Activated CD4-positive, CD25-positive, alpha-beta regulatory T cell treated with anti-CD3 and anti-CD28 coated beads, Interleukin-2, amount 50 U/mL, for 16 hours (primary cell): ENCODE results near the gene PSD.

ENCODE experiments used
- DNase-seq: peaks from one replicate; pipeline ENCODE4 v3.0.0-alpha.2; 2020; ENCODE audit warnings: low read depth, low spot score

Gene PSD

DNA sequence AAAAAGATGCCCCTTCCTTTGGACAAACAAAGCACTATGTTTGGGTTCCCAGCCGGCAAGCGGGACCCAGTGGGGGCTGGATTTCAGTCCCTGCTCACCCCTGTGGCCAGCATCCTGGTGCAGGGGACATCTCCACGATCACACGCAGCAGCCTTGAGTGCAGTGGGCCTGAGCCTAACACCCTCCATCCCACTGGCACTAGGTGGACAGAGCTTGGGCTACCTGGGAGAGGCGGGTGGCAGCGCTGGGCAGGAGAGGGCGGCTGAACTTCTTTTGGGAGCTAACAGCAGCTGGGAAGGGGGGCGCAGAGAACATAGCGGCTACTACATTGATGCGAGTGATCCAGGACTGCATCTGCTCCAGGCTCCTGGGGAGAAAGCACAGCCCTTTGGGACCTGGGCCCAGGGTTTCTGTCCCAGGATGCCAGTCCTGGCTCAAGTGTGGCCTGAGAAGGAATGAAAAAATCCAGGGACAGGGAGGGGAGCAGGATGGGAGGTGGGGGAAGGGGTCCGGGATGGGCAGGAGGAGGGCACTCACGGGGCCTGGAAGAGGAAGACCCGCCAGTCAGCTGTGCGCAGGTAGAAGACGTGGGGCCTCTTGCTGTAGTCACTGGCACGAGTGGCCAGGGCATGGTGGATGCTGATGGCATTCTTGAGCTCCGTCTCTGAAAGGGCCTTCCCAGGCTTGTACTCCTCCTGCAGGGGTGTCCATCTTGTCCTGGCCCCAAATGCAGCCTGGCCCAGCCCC is 14.1 kb downstream of the PSD start:
- DNase-seq, result no peak

DNA sequence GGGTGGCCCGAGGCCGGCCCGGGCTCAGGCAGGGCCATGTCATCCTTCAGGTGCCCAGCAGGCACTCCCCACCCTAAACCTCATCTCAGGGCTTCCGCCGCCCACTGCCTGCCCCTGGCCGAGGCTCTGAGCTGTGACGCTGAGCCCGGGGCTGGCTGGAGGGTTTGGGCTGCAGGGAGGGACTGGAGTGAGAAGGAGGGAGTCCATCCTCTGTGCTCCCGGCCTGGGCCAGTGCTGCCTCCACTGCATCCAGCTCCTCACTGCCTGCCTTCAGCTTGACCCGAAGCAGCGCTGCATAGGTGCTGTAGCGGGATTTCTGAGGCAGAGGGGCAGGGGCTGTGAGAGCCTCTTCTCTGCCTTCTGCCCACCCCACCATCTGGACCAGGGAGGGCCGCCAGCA is 15.5 kb downstream of the PSD start:
- DNase-seq, result no peak

DNA sequence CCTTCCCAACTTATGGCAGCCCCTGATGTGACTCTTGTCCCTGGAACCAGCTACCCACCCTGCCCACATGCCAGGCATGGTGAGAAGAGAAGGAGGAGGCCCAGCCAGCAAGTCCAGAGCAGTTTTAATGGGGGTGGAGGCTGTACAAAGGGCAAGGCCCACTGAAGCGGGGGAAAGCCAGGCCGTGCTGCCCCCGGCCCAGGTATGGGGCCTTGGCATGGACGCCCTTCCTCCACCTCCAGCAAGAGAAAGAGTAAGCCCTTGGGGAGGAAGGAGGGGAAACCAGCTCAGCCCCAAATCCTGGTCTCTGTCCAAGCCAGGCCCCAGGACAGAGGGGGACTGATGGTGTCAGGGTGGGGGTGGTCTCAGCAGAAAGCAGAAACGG is 16.1 kb downstream of the PSD start:
- DNase-seq, result no peak

DNA sequence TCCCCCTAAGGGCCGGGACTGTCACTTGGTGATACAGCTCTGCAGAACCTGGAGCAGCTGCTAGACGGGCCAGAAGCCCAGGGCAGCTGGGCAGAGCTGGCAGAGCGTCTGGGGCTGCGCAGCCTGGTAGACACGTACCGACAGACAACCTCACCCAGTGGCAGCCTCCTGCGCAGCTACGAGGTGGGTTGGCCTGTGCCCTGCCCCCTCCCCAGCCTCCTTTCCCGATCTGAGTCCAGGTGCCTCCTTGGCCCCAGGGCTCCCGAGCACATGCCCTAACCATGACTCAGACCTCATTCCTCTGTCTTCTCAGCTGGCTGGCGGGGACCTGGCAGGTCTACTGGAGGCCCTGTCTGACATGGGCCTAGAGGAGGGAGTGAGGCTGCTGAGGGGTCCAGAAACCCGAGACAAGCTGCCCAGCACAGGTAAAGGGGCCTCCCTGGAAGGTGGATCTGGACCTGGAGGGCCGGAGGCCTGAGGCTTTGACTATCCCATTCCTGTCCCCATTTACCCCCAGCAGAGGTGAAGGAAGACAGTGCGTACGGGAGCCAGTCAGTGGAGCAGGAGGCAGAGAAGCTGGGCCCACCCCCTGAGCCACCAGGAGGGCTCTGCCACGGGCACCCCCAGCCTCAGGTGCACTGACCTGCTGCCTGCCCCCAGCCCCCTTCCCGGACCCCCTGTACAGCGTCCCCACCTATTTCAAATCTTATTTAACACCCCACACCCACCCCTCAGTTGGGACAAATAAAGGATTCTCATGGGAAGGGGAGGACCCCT is 16.7 kb downstream of the PSD start:
- DNase-seq, result no peak

DNA sequence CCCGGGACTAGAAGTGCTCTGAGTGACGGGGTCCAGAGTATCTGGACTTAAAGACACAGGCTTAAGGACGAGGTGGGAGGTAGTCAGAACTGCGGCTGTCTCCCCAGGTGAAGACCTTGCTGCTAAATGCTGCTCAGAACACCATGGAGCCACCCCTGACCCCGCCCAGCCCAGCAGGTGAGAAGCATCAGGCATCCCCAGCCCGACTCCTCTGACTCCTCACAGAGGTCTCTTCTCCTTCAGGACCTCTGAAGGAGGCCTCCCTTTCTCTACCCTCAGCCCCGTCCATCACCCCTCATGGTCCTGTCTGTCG is 17.3 kb downstream of the PSD start:
- no peak for DNase-seq

DNA sequence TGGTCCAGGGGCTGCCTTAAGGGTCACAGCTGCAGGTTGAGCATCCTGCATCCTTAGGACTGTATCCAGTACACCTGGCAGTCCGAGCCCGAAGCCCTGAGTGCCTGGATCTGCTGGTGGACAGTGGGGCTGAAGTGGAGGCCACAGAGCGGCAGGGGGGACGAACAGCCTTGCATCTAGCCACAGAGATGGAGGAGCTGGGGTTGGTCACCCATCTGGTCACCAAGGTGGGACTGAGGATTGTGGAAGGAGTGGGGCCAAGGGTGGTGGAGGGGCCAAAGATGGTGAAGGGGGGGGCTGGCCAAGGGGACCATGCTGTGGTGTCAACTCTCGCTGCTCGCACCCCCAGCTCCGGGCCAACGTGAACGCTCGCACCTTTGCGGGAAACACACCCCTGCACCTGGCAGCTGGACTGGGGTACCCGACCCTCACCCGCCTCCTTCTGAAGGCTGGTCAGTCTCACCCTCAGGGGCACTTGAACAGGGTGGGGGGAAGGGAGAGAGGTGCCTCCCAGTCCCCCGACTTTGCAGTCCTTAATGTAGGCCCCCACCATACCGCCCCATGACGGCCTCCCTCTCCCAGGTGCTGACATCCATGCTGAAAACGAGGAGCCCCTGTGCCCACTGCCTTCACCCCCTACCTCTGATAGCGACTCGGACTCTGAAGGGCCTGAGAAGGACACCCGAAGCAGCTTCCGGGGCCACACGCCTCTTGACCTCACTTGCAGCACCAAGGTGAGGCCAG is 17.8 kb downstream of the PSD start:
- no peak for DNase-seq

DNA sequence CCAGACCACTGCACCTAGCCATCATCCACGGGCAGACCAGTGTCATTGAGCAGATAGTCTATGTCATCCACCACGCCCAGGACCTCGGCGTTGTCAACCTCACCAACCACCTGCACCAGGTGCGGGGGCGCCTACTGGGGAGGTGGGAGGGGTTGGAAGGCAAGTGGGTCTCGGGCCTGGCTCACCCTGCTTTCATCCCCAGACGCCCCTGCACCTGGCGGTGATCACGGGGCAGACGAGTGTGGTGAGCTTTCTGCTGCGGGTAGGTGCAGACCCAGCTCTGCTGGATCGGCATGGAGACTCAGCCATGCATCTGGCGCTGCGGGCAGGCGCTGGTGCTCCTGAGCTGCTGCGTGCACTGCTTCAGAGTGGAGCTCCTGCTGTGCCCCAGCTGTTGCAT is 18.5 kb downstream of the PSD start:
- no peak for DNase-seq

DNA sequence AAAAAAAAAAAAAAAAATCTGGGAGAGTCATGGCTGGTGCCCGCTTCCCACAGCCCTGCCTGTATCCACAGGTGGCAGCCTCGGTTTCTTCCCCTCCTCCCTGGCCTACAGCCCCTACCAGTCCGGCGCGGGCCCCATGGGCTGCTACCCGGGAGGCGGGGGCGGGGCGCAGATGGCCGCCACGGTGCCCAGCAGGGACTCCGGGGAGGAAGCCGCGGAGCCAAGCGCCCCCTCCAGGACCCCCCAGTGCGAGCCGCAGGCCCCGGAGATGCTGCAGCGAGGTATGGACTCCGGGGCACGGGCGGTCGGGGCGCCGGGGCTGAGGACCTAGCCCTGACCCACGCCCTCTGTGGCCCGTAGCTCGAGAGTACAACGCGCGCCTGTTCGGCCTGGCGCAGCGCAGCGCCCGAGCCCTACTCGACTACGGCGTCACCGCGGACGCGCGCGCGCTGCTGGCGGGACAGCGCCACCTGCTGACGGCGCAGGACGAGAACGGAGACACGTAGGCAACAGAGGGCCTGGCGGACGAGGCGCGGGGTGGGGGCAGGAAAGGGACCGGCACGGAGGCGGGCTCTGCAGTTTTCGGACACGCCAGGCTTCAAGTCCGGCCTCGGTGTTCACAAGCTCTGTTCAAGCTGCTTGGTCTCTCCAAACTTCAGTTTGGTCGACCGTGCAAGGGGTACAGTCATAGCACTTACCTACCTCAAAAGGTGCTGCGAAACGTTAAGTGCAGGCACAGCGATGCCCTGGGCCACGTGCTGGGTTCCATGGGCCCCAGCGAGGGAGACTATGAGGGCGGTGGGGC is 19.2 kb downstream of the PSD start:
- DNase-seq, result peak; percentile 75

DNA sequence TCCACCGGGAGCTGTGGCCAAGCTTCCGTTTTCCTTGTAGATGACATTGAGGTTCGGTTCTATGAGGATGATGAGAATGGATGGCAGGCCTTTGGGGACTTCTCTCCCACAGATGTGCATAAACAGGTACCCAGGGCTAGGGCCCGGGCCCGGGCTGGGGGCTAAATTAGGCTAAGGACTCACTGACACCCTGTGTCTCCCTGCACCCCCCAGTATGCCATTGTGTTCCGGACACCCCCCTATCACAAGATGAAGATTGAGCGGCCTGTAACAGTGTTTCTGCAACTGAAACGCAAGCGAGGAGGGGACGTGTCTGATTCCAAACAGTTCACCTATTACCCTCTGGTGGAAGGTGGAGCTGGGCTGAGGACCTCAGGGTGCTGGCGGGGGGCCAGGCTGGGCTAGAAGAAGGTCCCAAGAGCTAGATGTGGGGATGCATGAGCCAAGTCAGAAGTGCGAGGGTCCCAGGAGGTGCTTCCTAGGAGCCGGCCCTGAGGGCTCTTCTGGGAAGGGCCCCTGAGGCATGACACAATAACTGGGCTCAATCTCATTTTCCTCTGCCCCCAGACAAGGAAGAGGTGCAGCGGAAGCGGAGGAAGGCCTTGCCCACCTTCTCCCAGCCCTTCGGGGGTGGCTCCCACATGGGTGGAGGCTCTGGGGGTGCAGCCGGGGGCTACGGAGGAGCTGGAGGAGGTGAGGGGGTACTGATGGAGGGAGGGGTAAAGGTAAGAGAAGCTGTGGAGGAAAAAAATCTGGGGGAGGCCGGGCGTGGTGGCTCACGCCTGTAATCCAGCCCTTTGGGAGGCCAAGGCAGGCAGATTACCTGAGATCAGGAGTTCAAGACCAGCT is 20.2 kb downstream of the PSD start:
- no peak for DNase-seq

DNA sequence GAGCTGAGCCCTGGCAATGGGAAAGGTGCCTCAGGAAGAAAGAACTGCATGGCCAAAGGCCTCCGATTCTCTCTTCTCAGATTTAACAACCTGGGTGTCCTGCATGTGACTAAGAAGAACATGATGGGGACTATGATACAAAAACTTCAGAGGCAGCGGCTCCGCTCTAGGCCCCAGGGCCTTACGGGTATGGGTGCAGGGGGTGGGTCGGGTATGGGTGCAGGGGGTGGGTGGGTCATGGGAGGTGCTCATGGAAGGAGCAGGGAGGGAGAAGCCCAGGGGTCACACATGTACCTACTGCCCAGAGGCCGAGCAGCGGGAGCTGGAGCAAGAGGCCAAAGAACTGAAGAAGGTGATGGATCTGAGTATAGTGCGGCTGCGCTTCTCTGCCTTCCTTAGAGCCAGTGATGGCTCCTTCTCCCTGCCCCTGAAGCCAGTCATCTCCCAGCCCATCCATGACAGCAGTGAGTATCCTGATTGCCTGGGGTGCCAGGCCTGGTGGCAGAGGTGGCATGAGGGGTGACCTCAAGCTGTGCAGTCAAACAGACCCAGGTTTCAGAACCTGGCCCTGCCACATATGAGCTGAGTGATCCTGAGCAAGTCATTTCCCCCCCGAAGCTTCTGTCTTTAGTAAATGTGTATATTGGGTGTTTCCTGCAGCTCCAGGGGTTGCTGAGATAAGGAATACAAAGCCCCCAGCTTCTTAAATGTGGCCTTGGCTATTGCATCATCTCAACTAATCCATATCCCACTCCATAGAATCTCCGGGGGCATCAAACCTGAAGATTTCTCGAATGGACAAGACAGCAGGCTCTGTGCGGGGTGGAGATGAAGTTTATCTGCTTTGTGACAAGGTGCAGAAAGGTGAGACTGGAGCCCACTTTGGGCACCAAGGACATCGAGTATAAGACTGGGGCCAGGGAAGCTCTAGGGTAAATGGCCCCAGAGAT is 21.1 kb downstream of the PSD start:
- no peak for DNase-seq

DNA sequence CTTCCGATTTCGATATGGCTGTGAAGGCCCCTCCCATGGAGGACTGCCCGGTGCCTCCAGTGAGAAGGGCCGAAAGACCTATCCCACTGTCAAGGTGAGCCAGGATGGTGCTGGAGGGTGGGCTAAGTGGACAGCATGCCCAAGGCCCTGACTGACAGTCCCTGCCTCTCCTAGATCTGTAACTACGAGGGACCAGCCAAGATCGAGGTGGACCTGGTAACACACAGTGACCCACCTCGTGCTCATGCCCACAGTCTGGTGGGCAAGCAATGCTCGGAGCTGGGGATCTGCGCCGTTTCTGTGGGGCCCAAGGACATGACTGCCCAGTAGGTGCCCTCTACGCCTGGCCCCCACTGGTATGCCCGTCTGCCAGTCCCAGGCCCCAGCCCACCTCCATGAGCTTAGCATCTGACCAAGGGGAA is 21.8 kb downstream of the PSD start:
- DNase-seq, result no peak

DNA sequence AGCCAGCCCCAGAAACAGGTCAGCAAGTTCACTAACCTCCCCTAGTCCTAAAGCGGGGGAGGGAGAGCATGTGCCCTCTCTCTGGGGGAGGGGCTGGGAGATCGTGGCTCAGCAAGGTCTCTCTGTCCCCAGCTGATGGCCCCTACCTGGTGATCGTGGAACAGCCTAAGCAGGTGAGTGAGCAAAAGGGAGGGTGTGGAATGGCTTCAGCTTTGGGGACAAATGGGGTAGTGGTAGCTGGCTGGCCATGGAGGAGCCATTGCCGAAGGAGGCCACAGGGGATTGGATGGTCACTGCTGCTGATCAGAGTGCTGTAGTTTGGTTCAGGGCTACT is 22.3 kb downstream of the PSD start:
- DNase-seq, result no peak

DNA sequence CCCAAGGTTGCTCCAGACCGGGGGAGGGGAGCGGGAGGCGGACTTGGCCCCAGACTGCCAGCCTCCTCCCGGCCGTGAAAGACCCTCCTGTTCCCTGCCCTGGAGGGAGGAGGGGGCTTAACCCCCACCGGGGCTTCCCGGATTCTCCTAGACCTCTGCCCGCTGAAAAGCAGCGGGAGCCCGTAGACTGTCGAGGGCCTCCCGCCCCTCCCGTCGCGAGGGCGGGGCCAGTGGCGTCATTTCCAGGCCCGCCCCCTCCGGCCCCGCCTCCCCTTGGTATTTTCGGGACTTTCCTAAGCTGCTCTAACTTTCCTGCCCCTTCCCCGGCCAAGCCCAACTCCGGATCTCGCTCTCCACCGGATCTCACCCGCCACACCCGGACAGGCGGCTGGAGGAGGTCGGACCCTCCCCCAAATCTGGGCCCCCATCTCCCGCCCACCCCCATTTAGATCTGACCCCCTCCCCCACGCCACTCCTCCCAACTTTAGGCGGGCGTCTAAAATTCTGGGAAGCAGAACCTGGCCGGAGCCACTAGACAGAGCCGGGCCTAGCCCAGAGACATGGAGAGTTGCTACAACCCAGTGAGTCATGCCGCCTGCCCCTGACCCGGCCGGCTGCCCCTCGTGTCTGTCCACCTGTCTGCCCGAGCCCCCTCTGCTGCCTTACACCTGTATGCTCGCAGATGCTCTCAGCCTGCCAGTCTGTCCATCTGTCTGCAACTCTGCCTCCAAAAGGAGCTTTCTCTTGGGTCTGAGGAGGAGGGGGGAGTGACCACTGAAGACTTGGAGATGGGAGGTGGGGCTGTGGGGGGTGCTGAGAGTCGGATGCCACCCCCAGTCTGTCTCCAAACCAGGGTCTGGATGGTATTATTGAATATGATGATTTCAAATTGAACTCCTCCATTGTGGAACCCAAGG is 22.9 kb downstream of the PSD start, which contains the start of gene NFKB2:
Gene NFKB2, plus strand, starts transcription at position 306 of the 917 bp plus-strand sequence. Its CDS starts 255 bp downstream, at position 561.
- DNase-seq, result peak; percentile 86

DNA sequence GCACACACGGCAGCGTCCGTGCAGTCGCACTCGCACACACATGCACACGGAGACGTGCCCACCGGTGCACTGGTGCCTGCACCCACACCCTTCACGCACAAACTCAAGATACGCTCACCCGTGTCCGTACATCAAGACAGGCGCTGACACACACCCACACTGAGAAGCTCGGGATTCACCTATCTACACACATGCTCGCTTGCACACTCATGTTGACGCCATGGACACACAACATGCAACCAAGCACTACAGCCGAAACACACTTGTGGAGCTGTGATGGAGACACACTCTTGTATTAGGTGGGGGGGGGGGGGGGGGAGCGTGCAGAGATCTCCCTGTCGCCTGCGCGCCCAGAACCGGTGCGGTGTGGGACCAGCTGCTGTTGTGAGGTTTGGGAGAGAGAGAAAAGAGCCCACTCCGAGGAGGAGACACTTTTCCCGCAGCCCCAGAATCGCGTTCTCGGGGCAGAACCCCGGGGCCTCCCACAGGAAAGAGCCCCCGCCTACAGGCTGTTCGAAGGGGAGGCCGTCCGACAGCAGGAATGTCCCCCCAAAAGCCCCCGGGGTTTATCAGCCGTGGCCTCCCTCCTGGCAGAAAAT is 23.7 kb downstream of the PSD start:
- no peak for DNase-seq

DNA sequence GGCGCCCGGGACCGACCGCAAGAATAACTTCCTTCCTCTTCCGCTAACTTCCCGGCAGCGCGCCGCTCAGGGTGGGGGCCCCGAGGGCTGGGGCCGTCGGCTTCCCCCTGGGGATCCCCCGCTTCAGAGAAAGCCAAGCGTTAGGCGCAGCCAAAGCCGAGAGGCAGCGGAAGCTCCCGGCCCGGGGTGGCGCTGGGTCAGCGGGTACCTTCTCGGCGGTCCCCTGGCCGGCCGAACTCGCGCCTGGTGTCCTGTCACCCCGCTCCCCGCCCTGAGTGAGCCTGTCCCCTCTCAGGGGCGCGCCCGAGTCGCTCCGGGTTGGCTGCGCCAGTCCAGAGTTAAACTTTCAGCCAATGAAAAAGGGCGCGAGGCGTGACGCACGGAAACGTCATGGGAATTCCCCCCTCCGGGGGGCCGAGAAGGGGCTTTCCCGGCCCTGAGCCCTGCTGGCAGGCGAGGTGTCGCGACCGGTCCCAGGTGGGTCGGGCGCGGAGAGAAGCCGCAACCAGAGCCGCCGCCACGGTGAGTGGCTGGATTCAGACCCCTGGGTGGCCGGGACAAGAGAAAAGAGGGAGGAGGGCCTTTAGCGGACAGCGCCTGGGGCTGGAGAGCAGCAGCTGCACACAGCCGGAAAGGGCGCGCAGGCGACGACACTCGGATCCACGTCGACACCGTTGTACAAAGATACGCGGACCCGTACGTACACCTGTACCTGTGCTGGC is 24.3 kb downstream of the PSD start:
- peak; percentile 100 for DNase-seq

DNA sequence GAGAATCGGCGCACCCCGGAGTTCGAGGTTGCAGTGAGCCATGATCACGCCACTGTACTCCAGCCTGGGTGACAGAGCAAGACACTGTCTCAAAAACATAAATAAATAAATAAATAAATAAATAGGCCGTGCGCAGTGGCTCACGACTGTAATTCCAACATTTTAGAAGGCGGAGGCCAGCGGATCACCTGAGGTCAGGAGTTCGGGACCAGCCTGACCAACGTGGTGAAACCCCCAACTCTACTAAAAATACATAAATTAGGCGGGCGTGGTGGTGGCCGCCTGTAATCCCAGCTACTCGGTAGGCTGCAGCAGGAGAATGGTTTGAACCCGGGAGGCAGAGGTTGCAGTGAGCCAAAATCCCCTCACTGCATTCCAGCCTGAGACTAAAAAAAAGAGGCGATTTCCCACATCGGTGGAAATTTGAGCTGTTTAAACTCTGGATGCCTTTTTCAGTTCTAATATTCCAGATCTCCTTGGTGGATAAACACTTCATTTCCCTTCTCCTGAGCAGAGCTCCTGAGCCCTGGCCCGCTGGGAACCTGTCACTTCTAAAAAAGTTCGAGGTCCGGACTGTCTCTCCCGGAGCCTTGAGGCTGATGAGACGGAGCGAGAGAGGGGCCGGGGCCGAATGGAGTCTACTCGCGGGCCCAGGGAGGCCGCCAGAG is 25.0 kb downstream of the PSD start:
- DNase-seq, result no peak

DNA sequence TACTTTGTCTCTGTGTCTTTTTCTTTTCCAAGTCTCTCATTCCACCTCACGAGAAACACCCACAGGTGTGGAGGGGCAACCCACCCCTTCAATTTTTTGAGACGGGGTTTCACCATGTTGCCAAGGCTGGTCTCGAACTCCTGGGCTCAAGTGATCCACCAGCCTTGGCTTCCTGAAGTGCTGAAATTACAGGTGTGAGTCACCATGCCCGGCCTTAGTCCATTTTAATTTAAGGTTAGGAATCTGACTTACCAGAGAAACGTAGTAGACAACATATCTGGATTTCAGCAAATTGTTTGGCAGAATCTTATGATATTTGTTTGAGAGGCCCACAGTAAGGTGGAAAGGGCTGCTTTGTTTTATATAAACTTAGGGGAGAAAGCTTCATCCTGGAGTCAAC is 26.3 kb downstream of the PSD start:
- DNase-seq, result no peak
